Measurements from ENCODE around the gene BUB1B.
"Not testable (repeated sequence)": the region's sequence is repeated elsewhere in the genome, so short reads cannot be mapped to it uniquely, and the experiment has no call there.

BUB1B gene

DNA sequence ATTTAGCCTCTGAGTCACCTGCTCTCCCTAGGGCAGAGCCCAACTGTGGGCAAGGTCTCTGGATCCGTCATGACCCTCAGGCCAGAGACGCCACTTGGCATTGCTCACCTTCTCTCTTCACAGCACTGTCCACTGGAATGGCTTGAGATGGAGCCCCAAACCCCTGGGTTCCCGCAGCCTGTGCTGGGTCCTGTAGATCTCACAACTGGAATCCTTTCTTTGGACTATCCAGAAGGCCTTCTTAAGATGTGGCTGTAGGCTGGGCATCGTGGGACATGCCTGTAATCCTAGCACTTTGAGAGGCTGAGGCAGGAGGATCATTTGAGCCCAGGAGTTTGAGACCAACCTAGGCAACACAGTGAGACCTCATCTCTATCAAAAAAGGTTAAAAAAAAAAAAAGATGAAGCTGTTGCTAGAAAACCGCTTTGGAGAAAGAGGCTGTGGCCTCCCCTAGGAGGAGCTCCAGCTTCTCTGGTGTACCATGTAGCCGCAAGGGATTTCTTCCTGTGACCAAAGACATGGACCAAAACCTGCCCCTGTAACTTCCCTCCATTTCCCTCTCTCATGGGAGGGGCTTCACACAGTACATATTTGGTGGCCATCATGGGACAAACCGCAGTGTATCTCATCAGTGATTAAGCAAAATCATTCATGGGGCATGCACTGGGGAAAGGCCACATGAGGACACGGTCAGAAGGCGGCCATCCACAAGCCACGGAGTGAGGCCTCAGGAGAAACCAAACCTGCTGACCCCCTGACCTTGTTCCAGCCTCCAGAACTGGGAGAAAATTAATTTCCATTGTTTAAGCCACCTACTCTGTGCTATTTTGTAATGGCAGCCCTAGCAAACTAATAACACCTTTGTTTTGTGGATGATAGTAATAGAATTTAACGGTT is 23.3 kb upstream of the BUB1B start:
- Histone ChIP-seq H3K27ac (ENCODE audit: low read length) (no peak overlapping the region), H3K27me3 (ENCODE audit: low read depth, low read length) (no peaks in the 10 kb centered on the region), H3K4me1 (ENCODE audit: low read length) (peaks cover 8% of the 10 kb centered on the region; the same call in 1 of the 2 replicates), H3K36me3 (replicated peaks; ENCODE audit: low read depth, low read length) (no peaks in the 10 kb centered on the region), H3K9ac (ENCODE audit: low read length) (no peak overlapping the region), H3K79me2 (ENCODE audit: low read length) (no peaks in the 10 kb centered on the region), H3K4me2 (ENCODE audit: low read length) (no peak overlapping the region), H4K20me1 (ENCODE audit: insufficient read depth, low read length) (no peaks in the 10 kb centered on the region), H3K9me3 (ENCODE audit: insufficient read depth, low read length) (no peaks in the 10 kb centered on the region), H2AFZ (ENCODE audit: low read depth, low read length) (no peak overlapping the region), H3K4me3 (ENCODE audit: low read length) (no peak overlapping the region)
- no peak for TF ChIP-seq EZH2phosphoT487 (IDR thresholded peaks at IDR 0.05; ENCODE audit: low read depth)
- TF ChIP-seq, protein P1, sequence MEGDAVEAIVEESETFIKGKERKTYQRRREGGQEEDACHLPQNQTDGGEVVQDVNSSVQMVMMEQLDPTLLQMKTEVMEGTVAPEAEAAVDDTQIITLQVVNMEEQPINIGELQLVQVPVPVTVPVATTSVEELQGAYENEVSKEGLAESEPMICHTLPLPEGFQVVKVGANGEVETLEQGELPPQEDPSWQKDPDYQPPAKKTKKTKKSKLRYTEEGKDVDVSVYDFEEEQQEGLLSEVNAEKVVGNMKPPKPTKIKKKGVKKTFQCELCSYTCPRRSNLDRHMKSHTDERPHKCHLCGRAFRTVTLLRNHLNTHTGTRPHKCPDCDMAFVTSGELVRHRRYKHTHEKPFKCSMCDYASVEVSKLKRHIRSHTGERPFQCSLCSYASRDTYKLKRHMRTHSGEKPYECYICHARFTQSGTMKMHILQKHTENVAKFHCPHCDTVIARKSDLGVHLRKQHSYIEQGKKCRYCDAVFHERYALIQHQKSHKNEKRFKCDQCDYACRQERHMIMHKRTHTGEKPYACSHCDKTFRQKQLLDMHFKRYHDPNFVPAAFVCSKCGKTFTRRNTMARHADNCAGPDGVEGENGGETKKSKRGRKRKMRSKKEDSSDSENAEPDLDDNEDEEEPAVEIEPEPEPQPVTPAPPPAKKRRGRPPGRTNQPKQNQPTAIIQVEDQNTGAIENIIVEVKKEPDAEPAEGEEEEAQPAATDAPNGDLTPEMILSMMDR (IDR thresholded peaks at IDR 0.05; ENCODE audit: low read depth, low read length): no peak

DNA sequence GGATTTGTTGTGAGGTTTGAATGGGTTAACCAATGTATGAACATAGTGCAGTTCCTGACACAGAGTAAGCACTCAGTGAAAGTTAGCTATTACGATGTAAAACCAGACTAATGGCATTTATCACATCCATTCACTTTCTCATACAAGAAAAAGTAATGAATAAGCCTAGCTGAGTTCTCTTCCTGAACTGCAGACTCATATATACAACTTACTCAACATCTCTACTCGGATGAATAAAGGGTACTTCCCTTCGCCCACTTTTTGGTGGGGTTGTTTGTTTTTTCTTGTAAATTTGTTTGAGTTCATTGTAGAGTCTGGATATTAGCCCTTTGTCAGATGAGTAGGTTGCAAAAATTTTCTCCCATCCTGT is 22.7 kb upstream of the BUB1B start:
- not testable (repeated sequence) for H3K79me2 ChIP-seq (ENCODE audit: low read length); H3K4me1 ChIP-seq (ENCODE audit: low read length); H3K4me3 ChIP-seq (ENCODE audit: low read length); H3K9ac ChIP-seq (ENCODE audit: low read length); H3K27ac ChIP-seq (ENCODE audit: low read length); H3K27me3 ChIP-seq (ENCODE audit: low read depth, low read length); H2AFZ ChIP-seq (ENCODE audit: low read depth, low read length); H3K36me3 ChIP-seq (replicated peaks; ENCODE audit: low read depth, low read length); H3K9me3 ChIP-seq (ENCODE audit: insufficient read depth, low read length); H3K4me2 ChIP-seq (ENCODE audit: low read length); H4K20me1 ChIP-seq (ENCODE audit: insufficient read depth, low read length)

DNA sequence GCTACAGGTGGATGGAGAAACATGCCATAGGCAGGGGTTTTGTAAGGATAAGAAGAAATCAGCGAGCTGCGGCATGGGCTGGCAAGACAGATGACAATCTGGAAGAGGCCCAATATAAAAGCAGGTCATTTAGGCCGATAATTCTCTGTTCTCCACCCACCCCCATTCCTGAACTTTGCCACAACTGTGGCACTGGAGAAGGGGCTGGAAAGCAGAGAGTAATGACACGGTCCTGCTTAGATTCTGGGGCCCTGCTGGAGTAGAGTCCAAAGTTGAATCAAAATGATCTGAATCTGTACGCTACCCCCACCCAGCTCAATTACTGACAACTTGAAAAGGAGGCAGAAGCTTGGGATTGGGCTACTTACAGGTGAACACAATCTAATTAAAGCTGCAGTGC is 18.4 kb upstream of the BUB1B start:
- Histone ChIP-seq H3K36me3 (replicated peaks; ENCODE audit: low read depth, low read length) (no peaks in the 10 kb centered on the region), H3K27ac (ENCODE audit: low read length) (no peak overlapping the region), H3K79me2 (ENCODE audit: low read length) (no peaks in the 10 kb centered on the region), H3K4me1 (ENCODE audit: low read length) (no peaks in the 10 kb centered on the region), H3K9ac (ENCODE audit: low read length) (no peak overlapping the region), H3K27me3 (ENCODE audit: low read depth, low read length) (no peaks in the 10 kb centered on the region), H3K4me3 (ENCODE audit: low read length) (no peak overlapping the region), H3K9me3 (ENCODE audit: insufficient read depth, low read length) (no peaks in the 10 kb centered on the region), H4K20me1 (ENCODE audit: insufficient read depth, low read length) (no peaks in the 10 kb centered on the region), H2AFZ (ENCODE audit: low read depth, low read length) (no peak overlapping the region), H3K4me2 (ENCODE audit: low read length) (no peak overlapping the region)
- no peak for TF ChIP-seq EZH2phosphoT487 (IDR thresholded peaks at IDR 0.05; ENCODE audit: low read depth)
- TF ChIP-seq, protein P1 (IDR thresholded peaks at IDR 0.05; ENCODE audit: low read depth, low read length): no peak

- no peaks in the 10 kb centered on the region for H3K9me3 ChIP-seq (ENCODE audit: insufficient read depth, low read length)
- H2AFZ ChIP-seq (ENCODE audit: low read depth, low read length): no peak overlapping the region
- no peaks in the 10 kb centered on the region for H3K4me1 ChIP-seq (ENCODE audit: low read length)
- no peak overlapping the region for H3K4me3 ChIP-seq (ENCODE audit: low read length)
- no peaks in the 10 kb centered on the region for H3K27me3 ChIP-seq (ENCODE audit: low read depth, low read length)
- no peak overlapping the region for H3K9ac ChIP-seq (ENCODE audit: low read length)
- H3K79me2 ChIP-seq (ENCODE audit: low read length): no peaks in the 10 kb centered on the region
- H4K20me1 ChIP-seq (ENCODE audit: insufficient read depth, low read length): no peaks in the 10 kb centered on the region
- no peak for TF ChIP-seq EZH2phosphoT487 (IDR thresholded peaks at IDR 0.05; ENCODE audit: low read depth)
- TF ChIP-seq, protein P1 (IDR thresholded peaks at IDR 0.05; ENCODE audit: low read depth, low read length): no peak
- H3K36me3 ChIP-seq (replicated peaks; ENCODE audit: low read depth, low read length): no peaks in the 10 kb centered on the region
- H3K4me2 ChIP-seq (ENCODE audit: low read length): no peak overlapping the region
- no peak overlapping the region for H3K27ac ChIP-seq (ENCODE audit: low read length)
These were observed 14.8 kb upstream of the BUB1B start for GRCh38 chr15:40146037-40146436.
